Measurements from ENCODE around the gene GRP. TPM values are rescaled to one million over a fixed set of nuclear protein-coding genes. Genes with fewer than 3 reads are reported as not detected.

The GRP gene
- total and polyA plus RNA-seq, 8 donors: 0.60 to 3.2 (median 1.5) TPM; not detected in 4

DNA sequence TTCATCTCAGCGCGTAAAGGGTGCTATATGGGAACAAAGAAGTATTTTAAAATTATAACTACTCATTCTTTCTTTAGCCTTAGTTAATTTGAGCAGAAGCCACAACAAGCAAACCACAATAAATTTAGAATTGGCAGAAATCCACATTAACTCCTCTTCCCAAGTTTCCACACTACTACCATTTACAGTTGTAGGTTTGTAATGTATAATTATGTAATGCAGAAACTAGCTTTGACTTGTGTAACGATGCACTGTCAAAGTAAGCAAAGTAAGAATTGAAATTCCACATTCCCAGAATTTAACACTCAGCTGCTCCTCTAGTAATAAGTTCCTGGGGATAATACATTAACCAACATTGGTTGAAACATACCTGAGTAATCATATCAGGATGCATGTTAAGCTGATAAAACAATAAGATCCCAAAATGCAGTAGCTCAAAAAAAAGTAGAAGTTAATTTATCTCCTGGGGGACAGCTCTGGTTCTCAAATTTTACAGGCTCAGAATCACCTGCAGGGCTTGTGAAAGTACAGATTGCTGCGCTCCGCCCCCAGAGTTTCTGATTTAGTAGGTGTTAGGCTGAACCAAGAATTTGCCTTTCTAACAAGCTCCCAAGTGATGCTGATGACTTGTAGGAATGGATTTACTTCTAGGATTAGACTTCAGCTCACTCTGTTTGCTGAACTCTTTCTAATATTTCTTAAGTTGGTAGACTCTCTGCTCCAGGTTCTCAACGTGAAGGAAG lies 9.9 kb downstream of the GRP start:
- peaks cover 0 to 17% (median 6%) of the 10 kb centered on the region in 3 donors for H3K27me3 ChIP-seq
- H3K4me1 ChIP-seq: no peaks in the 10 kb centered on the region
- WGBS, 5 donors: 72 to 78% (median 74%) methylated on average over 6 of the region's 6 CpGs
- no peak overlapping the region for H3K27ac ChIP-seq
- H3K4me3 ChIP-seq: no peak overlapping the region
- no peaks in the 10 kb centered on the region for H3K36me3 ChIP-seq
- H3K9me3 ChIP-seq: no peaks in the 10 kb centered on the region
- intact Hi-C loops (cut with DNase I; ENCODE audit: low total_unique reads): no loop called here
- DNase-seq: no peak
- TF ChIP-seq EP300 (IDR thresholded peaks at IDR 0.05): no peak
- TF ChIP-seq POLR2A (IDR thresholded peaks at IDR 0.05): no peak
- TF ChIP-seq POLR2AphosphoS5 (IDR thresholded peaks at IDR 0.05): no peak
- TF ChIP-seq, protein P1, sequence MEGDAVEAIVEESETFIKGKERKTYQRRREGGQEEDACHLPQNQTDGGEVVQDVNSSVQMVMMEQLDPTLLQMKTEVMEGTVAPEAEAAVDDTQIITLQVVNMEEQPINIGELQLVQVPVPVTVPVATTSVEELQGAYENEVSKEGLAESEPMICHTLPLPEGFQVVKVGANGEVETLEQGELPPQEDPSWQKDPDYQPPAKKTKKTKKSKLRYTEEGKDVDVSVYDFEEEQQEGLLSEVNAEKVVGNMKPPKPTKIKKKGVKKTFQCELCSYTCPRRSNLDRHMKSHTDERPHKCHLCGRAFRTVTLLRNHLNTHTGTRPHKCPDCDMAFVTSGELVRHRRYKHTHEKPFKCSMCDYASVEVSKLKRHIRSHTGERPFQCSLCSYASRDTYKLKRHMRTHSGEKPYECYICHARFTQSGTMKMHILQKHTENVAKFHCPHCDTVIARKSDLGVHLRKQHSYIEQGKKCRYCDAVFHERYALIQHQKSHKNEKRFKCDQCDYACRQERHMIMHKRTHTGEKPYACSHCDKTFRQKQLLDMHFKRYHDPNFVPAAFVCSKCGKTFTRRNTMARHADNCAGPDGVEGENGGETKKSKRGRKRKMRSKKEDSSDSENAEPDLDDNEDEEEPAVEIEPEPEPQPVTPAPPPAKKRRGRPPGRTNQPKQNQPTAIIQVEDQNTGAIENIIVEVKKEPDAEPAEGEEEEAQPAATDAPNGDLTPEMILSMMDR (IDR thresholded peaks at IDR 0.05): no peak

DNA sequence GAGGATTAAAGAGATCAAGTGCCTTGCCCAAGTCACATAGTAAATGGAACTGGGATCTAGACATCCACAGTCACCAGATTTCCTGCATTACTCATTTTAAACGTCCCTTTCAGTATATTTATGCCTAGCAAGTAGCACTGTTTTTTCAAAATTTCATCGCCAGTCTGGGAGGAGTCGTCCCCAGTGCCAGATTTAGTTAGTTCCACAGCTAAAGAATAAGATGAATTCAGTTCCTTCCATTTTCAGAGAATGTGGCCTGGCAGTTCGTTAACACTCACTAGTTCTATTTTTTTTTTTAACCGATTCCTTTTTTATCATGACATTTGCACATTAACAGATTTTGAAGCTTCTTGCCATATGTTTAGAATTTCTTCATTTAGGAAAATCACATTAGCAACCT lies 11.2 kb downstream of the GRP start:
- H3K4me1 ChIP-seq: no peaks in the 10 kb centered on the region
- H3K27ac ChIP-seq: no peak overlapping the region
- no peak overlapping the region for H3K4me3 ChIP-seq
- no peak for TF ChIP-seq POLR2A (IDR thresholded peaks at IDR 0.05)
- TF ChIP-seq POLR2AphosphoS5 (IDR thresholded peaks at IDR 0.05): no peak
- no peak for TF ChIP-seq EP300 (IDR thresholded peaks at IDR 0.05)
- TF ChIP-seq, protein P1 (IDR thresholded peaks at IDR 0.05): no peak
- no peak for DNase-seq
- H3K27me3 ChIP-seq: peaks cover 0 to 17% (median 6%) of the 10 kb centered on the region in 3 donors
- intact Hi-C loops (cut with DNase I; ENCODE audit: low total_unique reads): no loop called here
- no peaks in the 10 kb centered on the region for H3K9me3 ChIP-seq
- 66 to 75% (median 70%) methylated on average over 5 of the region's 5 CpGs for WGBS, 5 donors
- H3K36me3 ChIP-seq: no peaks in the 10 kb centered on the region

DNA sequence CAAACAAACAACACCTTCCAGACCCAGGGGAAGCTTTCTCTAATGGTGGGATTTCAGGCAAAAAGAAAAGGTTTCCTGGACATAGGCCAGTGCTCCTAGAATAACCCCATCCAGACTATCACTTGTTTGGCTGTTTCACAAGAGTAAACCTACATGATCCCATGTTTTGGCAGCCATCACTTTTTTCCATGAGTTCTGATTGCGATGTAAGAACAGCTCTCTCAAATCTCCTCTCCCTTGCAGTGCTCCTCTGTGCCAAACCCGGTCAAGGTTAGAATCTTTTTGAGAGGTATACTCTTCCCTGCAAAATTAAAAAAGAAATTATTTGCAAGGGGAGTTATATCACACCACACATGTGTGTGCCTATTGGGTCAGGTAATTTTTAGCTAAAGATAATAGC lies 11.9 kb downstream of the GRP start:
- no peak for DNase-seq
- Histone ChIP-seq H3K27me3 (peaks cover 0 to 17% (median 6%) of the 10 kb centered on the region in 3 donors), H3K36me3 (no peaks in the 10 kb centered on the region), H3K4me3 (no peak overlapping the region), H3K27ac (no peak overlapping the region), H3K9me3 (no peaks in the 10 kb centered on the region), H3K4me1 (no peaks in the 10 kb centered on the region)
- intact Hi-C loops (cut with DNase I; ENCODE audit: low total_unique reads): no loop called here
- 38 to 86% (median 64%) methylated on average over 2 of the region's 2 CpGs for WGBS, 5 donors
- TF ChIP-seq EP300 (IDR thresholded peaks at IDR 0.05) (no peak), POLR2A (IDR thresholded peaks at IDR 0.05) (no peak), POLR2AphosphoS5 (IDR thresholded peaks at IDR 0.05) (no peak)
- TF ChIP-seq, protein P1 (IDR thresholded peaks at IDR 0.05): no peak

DNA sequence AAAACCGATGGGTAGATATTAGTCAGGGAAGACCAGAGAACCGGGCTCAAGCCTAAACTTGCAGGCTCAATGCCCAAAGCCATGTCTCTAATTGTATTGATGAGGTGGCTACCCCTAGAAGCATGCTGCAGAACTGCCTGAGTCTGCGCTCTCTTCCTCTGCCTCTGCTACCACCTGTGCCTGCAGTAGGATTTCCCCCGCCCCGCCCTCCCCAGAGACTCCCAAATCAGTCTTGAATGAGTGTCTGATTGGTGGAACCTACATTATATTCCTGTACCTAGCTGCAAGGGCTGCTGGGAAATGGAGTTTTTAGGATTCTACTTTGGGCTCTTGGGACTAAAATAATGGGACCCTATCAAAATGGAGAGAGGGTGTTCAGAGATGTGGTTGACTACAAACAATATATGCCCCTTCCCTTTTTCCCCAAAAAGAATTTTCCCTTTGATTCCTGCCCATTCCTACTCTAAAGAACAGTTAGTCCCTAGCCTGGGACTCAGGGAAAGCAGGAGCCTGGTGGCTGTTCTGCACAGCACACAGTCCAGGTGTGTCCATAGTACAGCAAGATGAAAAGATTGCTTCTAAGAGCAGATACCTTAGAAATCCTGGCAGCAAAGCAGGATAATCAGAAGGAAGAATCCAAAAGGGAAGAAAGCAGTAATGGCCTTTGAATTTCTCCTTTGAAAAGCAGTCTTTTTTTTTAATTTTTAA lies 12.5 kb downstream of the GRP start:
- no peak for TF ChIP-seq EP300 (IDR thresholded peaks at IDR 0.05)
- TF ChIP-seq POLR2A (IDR thresholded peaks at IDR 0.05): no peak
- TF ChIP-seq POLR2AphosphoS5 (IDR thresholded peaks at IDR 0.05): no peak
- TF ChIP-seq, protein P1 (IDR thresholded peaks at IDR 0.05): no peak
- H3K9me3 ChIP-seq: no peaks in the 10 kb centered on the region
- intact Hi-C loops (cut with DNase I; ENCODE audit: low total_unique reads): no loop called here
- H3K36me3 ChIP-seq: no peaks in the 10 kb centered on the region
- no peak for DNase-seq
- no peak overlapping the region for H3K4me3 ChIP-seq
- no peak overlapping the region for H3K27ac ChIP-seq
- H3K27me3 ChIP-seq: peaks cover 0 to 17% (median 6%) of the 10 kb centered on the region in 3 donors
- H3K4me1 ChIP-seq: no peaks in the 10 kb centered on the region
- 64 to 75% (median 66%) methylated on average over 5 of the region's 5 CpGs for WGBS, 5 donors

Data from stomach (tissue), 9 donors.